ENCODE measurements around the gene LRRC36. TPM values are rescaled to one million over a fixed set of nuclear protein-coding genes. Genes with fewer than 3 reads are reported as not detected.

LRRC36 gene
- polyA plus RNA-seq, 1 donor from 2014 or later: not detected

DNA sequence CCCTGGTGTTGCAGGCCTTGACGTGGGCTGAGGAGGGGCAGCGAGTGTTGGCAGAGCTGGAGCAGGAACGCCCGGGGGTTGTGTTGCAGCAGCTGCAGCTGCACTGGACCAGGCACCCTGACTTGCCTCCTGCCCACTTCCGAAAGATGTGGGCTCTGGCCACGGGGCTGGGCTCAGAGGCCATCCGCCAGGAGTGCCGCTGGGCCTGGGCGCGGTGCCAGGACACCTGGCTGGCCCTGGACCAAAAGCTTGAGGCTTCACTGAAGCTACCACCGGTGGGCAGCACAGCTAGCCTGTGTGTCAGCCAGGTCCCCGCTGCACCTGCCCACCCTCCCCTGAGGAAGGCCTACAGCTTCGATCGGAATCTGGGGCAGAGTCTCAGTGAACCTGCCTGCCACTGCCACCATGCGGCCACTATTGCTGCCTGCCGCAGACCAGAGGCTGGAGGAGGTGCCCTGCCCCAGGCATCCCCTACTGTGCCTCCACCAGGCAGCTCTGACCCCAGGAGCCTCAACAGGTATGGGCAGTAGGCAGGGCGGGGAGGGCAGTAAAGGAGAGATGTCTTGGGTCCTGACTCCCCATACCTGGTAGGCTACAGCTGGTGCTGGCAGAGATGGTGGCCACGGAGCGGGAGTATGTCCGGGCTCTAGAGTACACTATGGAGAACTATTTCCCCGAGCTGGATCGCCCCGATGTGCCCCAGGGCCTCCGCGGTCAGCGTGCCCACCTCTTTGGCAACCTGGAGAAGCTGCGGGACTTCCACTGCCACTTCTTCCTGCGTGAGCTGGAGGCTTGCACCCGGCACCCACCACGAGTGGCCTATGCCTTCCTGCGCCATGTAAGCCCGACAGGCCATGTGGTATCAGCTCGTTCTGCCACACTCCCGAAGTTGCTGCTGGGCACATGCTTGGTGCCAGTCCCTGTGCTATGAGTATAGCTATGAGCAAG lies 41.6 kb upstream of the LRRC36 start:
- no peaks in the 10 kb centered on the region for H3K9me3 Mint-ChIP-seq
- no peak overlapping the region for H3K27ac Mint-ChIP-seq
- H3K27me3 Mint-ChIP-seq: no peaks in the 10 kb centered on the region
- H3K4me3 Mint-ChIP-seq: peak overlapping the region in 1 of 4 donors; percentile 17
- H3K36me3 Mint-ChIP-seq: peaks cover 2% of the 10 kb centered on the region
- no peaks in the 10 kb centered on the region for H3K4me1 Mint-ChIP-seq

DNA sequence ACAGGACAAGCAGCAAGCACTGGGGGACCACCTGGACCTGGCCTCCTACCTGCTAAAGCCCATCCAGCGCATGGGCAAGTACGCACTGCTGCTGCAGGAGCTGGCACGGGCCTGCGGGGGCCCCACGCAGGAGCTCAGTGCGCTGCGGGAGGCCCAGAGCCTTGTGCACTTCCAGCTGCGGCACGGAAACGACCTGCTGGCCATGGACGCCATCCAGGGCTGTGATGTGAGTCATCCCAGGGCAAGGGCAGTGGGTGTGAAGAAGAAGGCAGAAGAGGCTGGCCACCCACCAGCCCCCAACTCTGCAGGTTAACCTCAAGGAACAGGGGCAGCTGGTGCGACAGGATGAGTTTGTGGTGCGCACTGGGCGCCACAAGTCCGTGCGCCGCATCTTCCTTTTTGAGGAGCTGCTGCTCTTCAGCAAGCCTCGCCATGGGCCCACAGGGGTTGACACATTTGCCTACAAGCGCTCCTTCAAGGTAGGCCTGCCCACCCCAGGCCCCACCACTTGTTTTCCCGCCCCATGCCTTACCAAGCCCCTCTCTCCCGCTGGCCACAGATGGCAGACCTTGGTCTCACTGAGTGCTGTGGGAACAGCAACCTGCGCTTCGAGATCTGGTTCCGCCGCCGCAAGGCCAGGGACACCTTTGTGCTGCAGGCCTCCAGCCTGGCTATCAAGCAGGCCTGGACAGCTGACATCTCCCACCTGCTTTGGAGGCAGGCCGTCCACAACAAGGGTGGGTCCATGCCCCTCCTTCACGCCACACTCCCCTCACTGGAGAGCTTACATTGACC lies 40.0 kb upstream of the LRRC36 start:
- Mint-ChIP-seq H3K4me1 (no peaks in the 10 kb centered on the region), H3K36me3 (peaks cover 2% of the 10 kb centered on the region), H3K27ac (no peak overlapping the region), H3K27me3 (no peaks in the 10 kb centered on the region), H3K4me3 (no peak overlapping the region), H3K9me3 (no peaks in the 10 kb centered on the region)

DNA sequence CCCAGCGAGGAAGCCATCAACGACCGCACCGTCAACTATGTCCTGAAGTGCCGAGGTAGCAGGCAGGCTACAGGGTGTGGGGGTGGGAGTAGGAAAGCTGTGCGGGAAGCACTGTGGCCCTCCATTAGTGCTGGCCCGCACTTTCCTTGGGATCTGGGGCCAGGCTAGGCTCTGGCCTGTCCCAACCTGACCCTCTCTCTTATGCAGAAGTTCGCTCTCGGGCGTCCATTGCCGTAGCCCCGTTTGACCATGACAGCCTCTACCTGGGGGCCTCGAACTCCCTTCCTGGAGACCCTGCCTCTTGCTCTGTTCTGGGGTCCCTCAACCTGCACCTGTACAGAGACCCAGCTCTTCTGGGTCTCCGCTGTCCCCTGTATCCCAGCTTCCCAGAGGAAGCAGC lies 38.7 kb upstream of the LRRC36 start:
- Mint-ChIP-seq H3K27ac (no peak overlapping the region), H3K4me1 (no peaks in the 10 kb centered on the region), H3K9me3 (no peaks in the 10 kb centered on the region), H3K27me3 (no peaks in the 10 kb centered on the region), H3K4me3 (no peak overlapping the region), H3K36me3 (peaks cover 2% of the 10 kb centered on the region)

DNA sequence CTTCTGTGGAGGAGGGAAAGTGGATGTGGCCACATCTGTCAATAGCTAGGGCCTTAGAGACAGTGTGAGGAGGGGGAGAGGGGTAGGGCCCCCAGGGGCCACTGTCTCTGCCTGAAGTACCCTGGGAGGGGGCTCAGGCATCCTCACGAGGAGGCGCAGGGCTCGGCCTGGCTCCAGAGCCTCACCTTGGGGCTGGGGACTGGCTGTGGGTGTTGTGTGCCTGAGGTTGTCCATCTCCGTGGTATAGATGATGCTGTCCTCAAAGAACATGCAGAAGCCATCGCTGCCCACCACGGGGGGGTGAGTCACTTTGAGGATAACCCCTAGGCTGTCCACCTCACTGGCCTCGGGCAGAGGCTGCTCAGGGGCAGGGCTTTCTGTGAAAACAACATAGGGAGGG lies 35.2 kb upstream of the LRRC36 start:
- H3K27me3 Mint-ChIP-seq: no peaks in the 10 kb centered on the region
- no peaks in the 10 kb centered on the region for H3K36me3 Mint-ChIP-seq
- no peak overlapping the region for H3K27ac Mint-ChIP-seq
- no peak overlapping the region for H3K4me3 Mint-ChIP-seq
- H3K9me3 Mint-ChIP-seq: no peaks in the 10 kb centered on the region
- H3K4me1 Mint-ChIP-seq: peaks cover 0 to 3% (median 0%) of the 10 kb centered on the region in 3 donors

DNA sequence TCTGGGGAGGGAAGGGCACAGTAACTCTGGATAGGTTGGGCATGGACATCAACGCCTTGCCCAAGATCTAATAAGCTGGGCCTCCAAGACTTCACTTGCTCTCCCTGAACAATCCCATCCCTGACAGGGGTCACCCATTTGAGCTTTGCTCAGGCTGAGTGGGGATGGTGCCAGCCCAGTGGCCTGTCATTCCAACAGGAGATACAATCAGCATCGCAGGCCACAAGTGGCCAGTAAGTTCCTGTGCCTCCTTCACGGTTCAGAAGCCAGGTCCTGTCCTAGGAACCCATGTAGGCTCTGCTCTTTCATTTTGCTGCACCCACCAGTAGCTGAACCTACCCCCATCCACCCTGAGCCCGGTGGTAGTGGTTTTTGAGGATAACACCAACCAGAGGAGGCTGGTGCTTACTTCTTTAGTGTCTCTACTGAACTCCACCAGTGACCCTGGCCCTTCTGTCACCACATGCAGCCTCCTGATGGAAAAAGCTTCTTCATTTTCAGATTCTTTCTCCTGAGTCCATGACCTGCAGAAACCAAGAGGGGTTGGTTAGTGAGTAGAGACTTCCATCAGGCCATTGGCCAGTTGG lies 32.4 kb upstream of the LRRC36 start:
- Mint-ChIP-seq H3K27ac (no peak overlapping the region), H3K4me1 (peaks cover 0 to 3% (median 0%) of the 10 kb centered on the region in 3 donors), H3K9me3 (no peaks in the 10 kb centered on the region), H3K36me3 (no peaks in the 10 kb centered on the region), H3K4me3 (no peak overlapping the region), H3K27me3 (peaks cover 6% of the 10 kb centered on the region)

DNA sequence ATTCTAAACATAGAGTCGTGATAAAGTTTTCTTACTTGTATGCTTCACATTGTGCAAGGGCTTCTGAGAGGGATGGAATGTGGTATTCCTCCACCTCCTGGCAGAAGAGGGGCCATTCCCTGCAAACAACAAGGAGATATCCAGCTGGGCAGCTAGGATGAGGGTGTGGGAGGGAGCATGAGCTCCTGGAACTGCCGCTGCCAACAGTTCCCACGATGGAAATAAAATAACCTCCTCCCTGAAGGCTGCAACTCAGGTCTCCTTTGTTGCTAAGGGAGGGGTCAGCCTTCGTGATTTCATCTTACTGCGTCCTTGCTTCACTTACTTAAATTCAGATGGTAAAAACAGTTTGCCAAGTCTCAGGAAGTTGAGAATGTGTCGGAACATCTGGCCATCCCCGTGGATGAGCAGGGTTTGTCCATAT lies 31.7 kb upstream of the LRRC36 start:
- Mint-ChIP-seq H3K27ac (no peak overlapping the region), H3K27me3 (peaks cover 8% of the 10 kb centered on the region), H3K36me3 (no peaks in the 10 kb centered on the region), H3K4me1 (peaks cover 0 to 3% (median 0%) of the 10 kb centered on the region in 3 donors), H3K4me3 (no peak overlapping the region), H3K9me3 (no peaks in the 10 kb centered on the region)

DNA sequence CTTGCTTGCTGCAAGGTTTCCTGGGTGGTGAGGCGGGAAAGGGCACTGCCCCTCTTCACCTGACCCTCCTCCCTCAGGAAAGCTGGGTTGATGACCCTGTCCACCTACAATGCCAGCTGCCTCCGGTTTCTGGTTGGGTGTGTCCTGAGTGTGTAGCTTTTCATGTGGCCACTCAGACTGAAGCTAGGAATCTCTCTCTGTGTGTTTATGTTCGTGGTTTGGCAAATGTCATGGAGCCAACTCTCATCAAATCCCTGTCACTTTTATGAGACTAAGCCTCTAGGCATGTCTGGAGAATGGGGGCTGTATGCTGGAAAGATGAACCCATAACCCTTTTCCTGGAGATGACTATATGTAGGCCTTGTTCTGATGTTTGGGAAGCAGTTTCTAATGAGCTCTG lies 30.2 kb upstream of the LRRC36 start:
- H3K4me1 Mint-ChIP-seq: peaks cover 0 to 3% (median 0%) of the 10 kb centered on the region in 3 donors
- H3K9me3 Mint-ChIP-seq: no peaks in the 10 kb centered on the region
- peaks cover 8% of the 10 kb centered on the region for H3K27me3 Mint-ChIP-seq
- no peaks in the 10 kb centered on the region for H3K36me3 Mint-ChIP-seq
- no peak overlapping the region for H3K4me3 Mint-ChIP-seq
- H3K27ac Mint-ChIP-seq: no peak overlapping the region

DNA sequence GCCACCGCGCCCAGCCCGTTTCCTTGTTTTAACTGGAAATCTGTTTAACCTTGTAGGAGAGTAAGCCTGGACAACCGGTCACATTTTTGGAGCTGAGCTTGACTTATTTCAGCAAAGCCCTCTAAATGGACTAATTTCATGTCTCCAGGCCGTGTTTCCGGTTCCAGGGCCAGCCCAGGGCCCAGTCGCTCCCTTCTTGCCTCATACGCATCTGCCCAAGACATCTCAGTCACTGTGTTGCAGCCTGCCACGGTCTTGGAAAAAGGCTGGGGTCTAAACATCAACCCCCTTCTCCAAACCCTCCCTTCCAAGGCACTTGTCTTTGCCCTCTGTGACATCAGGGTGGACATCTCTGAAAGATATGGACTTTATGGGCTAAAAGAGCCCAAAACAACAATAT lies 28.3 kb upstream of the LRRC36 start:
- Mint-ChIP-seq H3K4me3 (no peak overlapping the region), H3K27me3 (peaks cover 8% of the 10 kb centered on the region), H3K4me1 (no peaks in the 10 kb centered on the region), H3K27ac (no peak overlapping the region), H3K9me3 (no peaks in the 10 kb centered on the region), H3K36me3 (no peaks in the 10 kb centered on the region)

DNA sequence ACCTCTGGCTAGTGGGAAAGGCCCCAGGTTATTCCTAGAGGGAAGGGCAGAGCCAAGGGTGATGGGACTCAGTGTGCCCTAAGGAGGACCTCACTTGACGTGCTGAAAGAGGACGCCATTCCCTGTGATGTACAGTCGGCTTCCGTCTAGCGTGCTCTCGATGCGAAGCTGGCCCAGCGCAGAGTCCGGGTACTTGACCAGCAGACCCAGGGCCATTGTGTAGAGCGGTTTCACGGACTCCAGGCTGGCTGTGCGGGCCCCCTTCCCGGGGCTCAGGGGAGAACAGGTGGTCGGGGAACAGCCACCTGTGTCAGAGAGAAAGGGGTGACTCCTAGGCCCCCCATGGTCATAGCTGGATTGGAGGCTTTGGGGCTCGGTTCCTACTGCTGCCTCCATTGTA lies 27.3 kb upstream of the LRRC36 start:
- H3K36me3 Mint-ChIP-seq: no peaks in the 10 kb centered on the region
- no peak overlapping the region for H3K27ac Mint-ChIP-seq
- H3K27me3 Mint-ChIP-seq: peaks cover 8% of the 10 kb centered on the region
- no peak overlapping the region for H3K4me3 Mint-ChIP-seq
- H3K4me1 Mint-ChIP-seq: no peaks in the 10 kb centered on the region
- no peaks in the 10 kb centered on the region for H3K9me3 Mint-ChIP-seq

DNA sequence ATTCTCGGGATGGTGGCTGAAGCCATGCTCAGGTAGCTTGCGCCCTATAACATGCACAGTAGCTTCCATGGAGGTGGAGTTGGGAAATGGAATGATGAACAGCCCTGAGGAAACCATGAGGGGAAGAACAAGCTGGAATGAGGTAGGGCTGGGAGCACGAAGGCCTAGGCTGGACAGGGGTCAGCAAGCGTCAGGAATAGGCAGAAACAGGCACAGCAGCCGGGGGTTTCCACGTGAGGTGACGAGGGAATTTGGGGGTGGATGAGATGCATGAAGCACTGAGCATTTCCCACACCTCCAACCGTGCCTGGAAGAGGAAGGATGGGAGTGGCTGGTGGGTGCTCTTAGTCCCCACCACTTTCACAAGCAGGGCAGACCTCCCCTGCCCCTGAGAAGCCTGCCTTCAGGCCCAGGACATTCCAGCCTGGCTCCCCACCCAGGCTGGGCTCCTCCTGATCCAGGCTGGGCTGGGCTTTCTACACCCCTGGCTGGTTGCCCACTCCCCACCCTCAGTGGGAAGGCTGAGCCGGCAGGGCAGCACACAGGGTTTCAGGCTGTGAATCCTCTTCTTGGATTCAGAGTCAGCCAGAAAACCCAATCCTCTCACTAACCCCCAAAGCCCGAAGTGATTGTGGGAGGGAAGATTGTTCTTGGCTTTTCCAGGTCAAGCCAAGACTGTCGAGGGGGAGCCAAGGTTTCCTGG lies 25.4 kb upstream of the LRRC36 start:
- peaks cover 8% of the 10 kb centered on the region for H3K27me3 Mint-ChIP-seq
- H3K9me3 Mint-ChIP-seq: no peaks in the 10 kb centered on the region
- H3K27ac Mint-ChIP-seq: no peak overlapping the region
- H3K4me3 Mint-ChIP-seq: no peak overlapping the region
- H3K4me1 Mint-ChIP-seq: no peaks in the 10 kb centered on the region
- no peaks in the 10 kb centered on the region for H3K36me3 Mint-ChIP-seq

DNA sequence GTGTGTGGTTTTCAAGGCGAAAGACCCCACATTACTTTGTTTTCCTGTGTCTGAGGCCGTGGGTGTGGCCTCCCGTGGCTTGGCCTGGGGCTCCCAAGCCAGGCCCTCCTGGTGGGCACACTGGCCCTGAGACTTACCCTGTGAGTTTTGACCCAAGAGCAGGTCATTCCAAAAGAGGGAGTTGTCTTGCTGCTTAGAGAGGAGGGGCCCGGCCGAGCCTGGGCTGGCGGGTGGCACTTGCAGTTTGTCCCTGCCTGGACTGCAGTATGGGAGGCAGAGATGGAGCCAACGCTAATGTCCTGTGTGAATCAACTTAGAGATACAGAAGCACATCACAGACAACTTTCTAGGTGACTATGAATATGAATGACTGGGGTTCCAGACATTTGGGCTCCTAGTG lies 24.5 kb upstream of the LRRC36 start:
- Mint-ChIP-seq H3K36me3 (no peaks in the 10 kb centered on the region), H3K27me3 (peaks cover 8% of the 10 kb centered on the region), H3K4me3 (no peak overlapping the region), H3K9me3 (no peaks in the 10 kb centered on the region), H3K27ac (no peak overlapping the region), H3K4me1 (no peaks in the 10 kb centered on the region)

DNA sequence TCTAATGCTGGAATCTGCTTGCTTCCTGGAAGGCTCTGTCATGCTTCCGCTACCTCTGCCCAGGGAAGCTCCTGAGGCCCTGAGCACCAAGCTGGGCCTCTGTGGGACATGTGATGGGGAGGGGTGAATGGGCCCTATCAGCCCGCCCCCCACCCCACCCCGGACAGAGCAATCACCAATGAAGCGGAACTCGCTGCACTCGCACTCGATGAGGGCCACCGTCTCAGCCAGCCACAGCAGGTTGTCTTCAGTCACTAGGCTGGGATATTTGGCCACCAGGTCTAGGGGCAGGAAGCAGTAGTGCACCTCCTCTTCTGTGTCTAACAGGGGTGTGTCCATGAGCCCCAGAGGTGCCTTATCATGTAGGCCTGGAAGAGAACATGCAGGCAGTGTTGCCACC lies 23.6 kb upstream of the LRRC36 start:
- no peaks in the 10 kb centered on the region for H3K36me3 Mint-ChIP-seq
- no peak overlapping the region for H3K4me3 Mint-ChIP-seq
- peaks cover 8% of the 10 kb centered on the region for H3K27me3 Mint-ChIP-seq
- H3K4me1 Mint-ChIP-seq: no peaks in the 10 kb centered on the region
- H3K27ac Mint-ChIP-seq: no peak overlapping the region
- no peaks in the 10 kb centered on the region for H3K9me3 Mint-ChIP-seq

DNA sequence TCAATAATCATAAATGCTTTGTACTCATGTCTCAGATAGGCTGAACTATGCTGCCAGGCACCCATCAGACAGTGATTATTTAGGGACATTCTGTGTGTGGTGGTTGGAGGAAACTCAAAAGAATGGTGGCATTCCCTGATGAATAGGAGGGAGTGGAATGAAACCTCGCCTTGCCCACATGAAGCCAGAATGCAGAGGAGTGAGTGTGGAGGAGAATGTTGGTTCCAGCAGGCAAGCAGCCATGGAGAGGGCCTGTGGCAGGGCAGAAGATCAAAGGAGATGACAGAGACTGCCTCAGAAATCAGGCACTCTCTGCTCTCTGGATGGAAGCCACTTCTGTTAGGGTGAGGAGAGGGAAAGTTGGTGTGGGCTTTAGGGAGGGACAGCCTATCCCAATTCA lies 22.6 kb upstream of the LRRC36 start:
- Mint-ChIP-seq H3K4me3 (peak overlapping the region in 1 of 4 donors; percentile 17), H3K4me1 (peaks cover 0 to 2% (median 0%) of the 10 kb centered on the region in 3 donors), H3K9me3 (no peaks in the 10 kb centered on the region), H3K36me3 (no peaks in the 10 kb centered on the region), H3K27me3 (peaks cover 4% of the 10 kb centered on the region), H3K27ac (no peak overlapping the region)

DNA sequence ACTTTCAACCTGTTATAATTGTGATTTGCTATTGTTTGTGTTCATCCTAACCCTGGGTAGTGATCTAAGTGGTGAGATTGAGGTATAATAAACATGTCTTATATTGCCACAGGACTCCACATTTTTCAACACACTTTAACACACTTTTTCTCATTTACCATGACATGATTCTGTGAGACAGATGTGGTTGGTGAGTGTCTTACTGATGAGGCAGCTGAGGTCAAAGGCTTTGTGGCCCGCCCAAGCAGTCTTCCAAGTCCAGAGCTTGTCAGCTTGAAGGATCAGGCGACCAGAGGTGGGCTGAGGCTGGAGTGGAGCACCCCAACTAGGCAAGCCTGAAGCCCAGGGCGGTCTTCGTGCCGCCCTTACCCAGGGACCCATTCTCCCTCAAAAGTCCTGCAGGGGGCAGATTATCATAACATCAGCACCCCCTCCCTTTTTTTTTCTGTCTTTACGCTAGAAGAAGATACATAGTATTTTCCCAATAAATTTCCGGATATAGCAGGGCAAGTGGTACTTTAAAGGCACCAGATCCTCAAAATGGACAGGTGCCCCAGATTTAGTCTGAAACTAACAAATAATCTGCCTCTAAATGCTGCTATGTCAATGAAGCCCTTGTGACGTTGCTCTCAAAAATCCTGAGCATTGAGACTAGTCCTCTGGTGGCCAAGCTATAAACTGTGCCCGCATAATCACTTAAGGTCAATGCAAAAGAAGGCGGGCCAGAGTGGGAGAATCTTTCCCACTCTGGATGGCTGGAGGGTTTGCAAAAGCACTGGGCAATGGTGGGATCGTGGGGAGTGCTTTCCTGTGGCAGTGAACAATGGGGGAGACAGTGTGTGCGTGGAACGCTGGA lies 21.2 kb upstream of the LRRC36 start:
- H3K27me3 Mint-ChIP-seq: no peaks in the 10 kb centered on the region
- no peaks in the 10 kb centered on the region for H3K36me3 Mint-ChIP-seq
- no peak overlapping the region for H3K27ac Mint-ChIP-seq
- H3K4me1 Mint-ChIP-seq: peaks cover 0 to 2% (median 0%) of the 10 kb centered on the region in 3 donors
- H3K9me3 Mint-ChIP-seq: no peaks in the 10 kb centered on the region
- no peak overlapping the region for H3K4me3 Mint-ChIP-seq
